Astrocyte (in vitro differentiated cells and primary cell): ENCODE results near the gene RIMS4.

Experiments
- EZH2 ChIP-seq: IDR thresholded peaks from 2 replicates; pipeline ENCODE4 v1.6.1; 2012; ENCODE audit warnings: mild to moderate bottlenecking, low read length, inconsistent platforms; ENCODE audit not compliant: insufficient read depth
- TF ChIP-seq, protein P1 (sequence below): IDR thresholded peaks from 2 replicates; pipeline ENCODE4 v1.5.1; 2011; ENCODE audit warnings: low read depth, mild to moderate bottlenecking, inconsistent platforms, low read length, moderate library complexity; ENCODE audit not compliant: insufficient read depth

GRCh38 chr20:44773070-44773829 is 37.1 kb downstream of the RIMS4 start:
- TF ChIP-seq, protein P1, sequence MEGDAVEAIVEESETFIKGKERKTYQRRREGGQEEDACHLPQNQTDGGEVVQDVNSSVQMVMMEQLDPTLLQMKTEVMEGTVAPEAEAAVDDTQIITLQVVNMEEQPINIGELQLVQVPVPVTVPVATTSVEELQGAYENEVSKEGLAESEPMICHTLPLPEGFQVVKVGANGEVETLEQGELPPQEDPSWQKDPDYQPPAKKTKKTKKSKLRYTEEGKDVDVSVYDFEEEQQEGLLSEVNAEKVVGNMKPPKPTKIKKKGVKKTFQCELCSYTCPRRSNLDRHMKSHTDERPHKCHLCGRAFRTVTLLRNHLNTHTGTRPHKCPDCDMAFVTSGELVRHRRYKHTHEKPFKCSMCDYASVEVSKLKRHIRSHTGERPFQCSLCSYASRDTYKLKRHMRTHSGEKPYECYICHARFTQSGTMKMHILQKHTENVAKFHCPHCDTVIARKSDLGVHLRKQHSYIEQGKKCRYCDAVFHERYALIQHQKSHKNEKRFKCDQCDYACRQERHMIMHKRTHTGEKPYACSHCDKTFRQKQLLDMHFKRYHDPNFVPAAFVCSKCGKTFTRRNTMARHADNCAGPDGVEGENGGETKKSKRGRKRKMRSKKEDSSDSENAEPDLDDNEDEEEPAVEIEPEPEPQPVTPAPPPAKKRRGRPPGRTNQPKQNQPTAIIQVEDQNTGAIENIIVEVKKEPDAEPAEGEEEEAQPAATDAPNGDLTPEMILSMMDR: no peak
- no peak for TF ChIP-seq EZH2
